ENCODE results near the gene MAPK9. TPM values are rescaled to one million over a fixed set of nuclear protein-coding genes. Genes with fewer than 3 reads are reported as not detected.

The MAPK9 gene
- total RNA-seq, 1 experiment from 2014 or later = 43.4 TPM

- TF ChIP-seq REST (IDR thresholded peaks at IDR 0.05; ENCODE audit: low read depth) = no peak
Measured at GRCh38 chr5:180213657-180214207, 78.2 kb downstream of the MAPK9 start (continued).

- Histone ChIP-seq H3K9ac (ENCODE audit: low read length) (no peak overlapping the region), H2AFZ (ENCODE audit: low read depth, low read length, poor library complexity, severe bottlenecking) (no peak overlapping the region), H3K4me3 (replicated peaks in 1 of 2; ENCODE audit: low read depth in 1 of 2, low read length in 2 of 2) (no peak overlapping the region), H3K4me1 (ENCODE audit: control insufficient read depth in 1 of 2, insufficient read depth in 2 of 2, low read length in 2 of 2) (peaks cover 5 to 9% of the 10 kb centered on the region in 2 experiments; a peak in 3 of 4 replicates), H3K27ac (ENCODE audit: low read depth, low read length) (no peak overlapping the region), H3K9me2 (ENCODE audit: insufficient read depth) (no peaks in the 10 kb centered on the region), H4K20me1 (ENCODE audit: insufficient read depth) (no peaks in the 10 kb centered on the region), H3K4me2 (ENCODE audit: low read length) (no peak overlapping the region), H3K79me2 (ENCODE audit: insufficient read depth, low read length) (no peaks in the 10 kb centered on the region), H3K9me3 (ENCODE audit: control insufficient read depth in 1 of 2, insufficient read depth in 1 of 2, low read depth in 1 of 2, low read length in 2 of 2) (no peaks in the 10 kb centered on the region), H3K27me3 (ENCODE audit: insufficient read depth, low read length) (no peaks in the 10 kb centered on the region), H3K36me3 (ENCODE audit: control insufficient read depth in 1 of 2, insufficient read depth in 2 of 2, low read length in 2 of 2) (no peaks in the 10 kb centered on the region)
- RAD21 ChIA-PET (ENCODE audit: low non-redundant PET in 1 of 2, low total read pairs in 2 of 2, uncharacterized antibody in 2 of 2, unreplicated experiment in 2 of 2) = no interaction called here
- DNase-seq (ENCODE audit: low read depth, low spot score) (no peak), ATAC-seq (no peak)
- CTCF ChIA-PET = no interaction called here
- intact Hi-C loops (cut with micrococcal nuclease) = no loop called here
- POLR2A ChIA-PET = no interaction called here
- BruUV-seq (replicated peaks) = no TSS peak
- TF ChIP-seq SIN3A (IDR thresholded peaks at IDR 0.05; ENCODE audit: low read depth) (no peak), ELF1 (IDR thresholded peaks at IDR 0.05; ENCODE audit: borderline replicate concordance, low read depth) (no peak), ZNF274 (IDR thresholded peaks at IDR 0.05; ENCODE audit: low read depth, low read length) (no peak), SRF (IDR thresholded peaks at IDR 0.05; ENCODE audit: low read depth) (no peak), FOSL1 (IDR thresholded peaks at IDR 0.05; ENCODE audit: low read depth) (no peak), ZBTB33 (IDR thresholded peaks at IDR 0.05; ENCODE audit: extremely low read depth, insufficient replicate concordance, low read length) (no peak), POLR2AphosphoS5 (IDR thresholded peaks at IDR 0.05; ENCODE audit: low read depth, low read length) (no peak), TCF7L2 (IDR thresholded peaks at IDR 0.05; ENCODE audit: borderline replicate concordance, extremely low read depth, insufficient read depth, insufficient read length) (no peak), EGR1 (IDR thresholded peaks at IDR 0.05; ENCODE audit: low read depth) (no peak), EZH2 (IDR thresholded peaks at IDR 0.05) (no peak), POLR2A (IDR thresholded peaks at IDR 0.05; ENCODE audit: borderline replicate concordance, extremely low read depth, insufficient read depth, insufficient read length) (no peak), MAX (IDR thresholded peaks at IDR 0.05) (no peak), YY1 (IDR thresholded peaks at IDR 0.05; ENCODE audit: extremely low read depth, insufficient replicate concordance, low read depth, low read length) (no peak), ZFX (IDR thresholded peaks at IDR 0.05) (no peak), ATF3 (IDR thresholded peaks at IDR 0.05) (no peak), CTCF (IDR thresholded peaks at IDR 0.05 in 2 of 3, conservative IDR thresholded peaks at IDR 0.05 in 1 of 3; ENCODE audit: borderline replicate concordance in 1 of 3, insufficient read depth in 1 of 3, low read depth in 2 of 3, low read length in 2 of 3) (no peak), CEBPB (IDR thresholded peaks at IDR 0.05; ENCODE audit: low read depth) (no peak), JUND (IDR thresholded peaks at IDR 0.05) (no peak), RAD21 (IDR thresholded peaks at IDR 0.05; ENCODE audit: low read depth) (no peak)
Measured at GRCh38 chr5:180213256-180213600, 78.7 kb downstream of the MAPK9 start.

Data from HCT116 (cell line).